H1 (cell line): ENCODE results near the gene SMAD6. TPM values are rescaled to one million over a fixed set of nuclear protein-coding genes. Genes with fewer than 3 reads are reported as not detected.

Experiments used
- CTCF ChIA-PET: fragments of 300-600 bp; sonication (Branson Sonifier 250); formaldehyde crosslinking; loops from one replicate; lab custom pipeline; 2021; ENCODE audit not compliant: partially characterized antibody; lab: Charles Lee
- POLR2A ChIA-PET: fragments of 300-600 bp; sonication (Branson Sonifier 250); formaldehyde crosslinking; loops from one replicate; lab custom pipeline; 2021; ENCODE audit warnings: inconsistent platforms; ENCODE audit not compliant: partially characterized antibody; lab: Charles Lee
- DNase-seq, 2 experiments: peaks; one replicate each; pipeline versions ENCODE4 v3.0.0 to v3.0.0-alpha.2; 2010 to 2022; ENCODE audit warnings: low spot score in 2 of 2, low read depth in 1 of 2, mixed read lengths in 1 of 2
- FAIRE-seq: peaks from 2 replicates; lab custom pipeline; 2011; peaks lifted over from hg19 to GRCh38; lab: Jason Lieb, UNC
- H2AFZ ChIP-seq: 2 replicates; pipeline ENCODE4 v1.8.1; 2012; ENCODE audit warnings: low read length, inconsistent platforms
- H2AK5ac ChIP-seq: 2 replicates; pipeline ENCODE4 v1.6.1; 2013; ENCODE audit warnings: low read depth, low read length
- H2BK120ac ChIP-seq: replicated peaks from 2 replicates; pipeline ENCODE3; 2013; ENCODE audit warnings: low read depth, low read length, inconsistent platforms
- H2BK12ac ChIP-seq: 2 replicates; pipeline ENCODE4 v1.6.1; 2013; ENCODE audit warnings: low read depth, low read length
- H2BK15ac ChIP-seq: 2 replicates; pipeline ENCODE4 v1.6.1; 2013; ENCODE audit warnings: low read length
- H2BK20ac ChIP-seq: 2 replicates; pipeline ENCODE4 v1.6.1; 2013; ENCODE audit warnings: low read length
- H2BK5ac ChIP-seq: 2 replicates; pipeline ENCODE4 v1.6.1; 2013; ENCODE audit warnings: low read depth, low read length
- H3K14ac ChIP-seq: 2 replicates; pipeline ENCODE4 v1.6.1; 2013; ENCODE audit warnings: inconsistent platforms; ENCODE audit not compliant: insufficient read length
- H3K18ac ChIP-seq: 2 replicates; pipeline ENCODE4 v1.6.1; 2013; ENCODE audit warnings: low read length; ENCODE audit errors: extremely low read depth
- H3K23ac ChIP-seq: 2 replicates; pipeline ENCODE4 v1.6.1; 2013; ENCODE audit warnings: inconsistent platforms; ENCODE audit not compliant: insufficient read length
- H3K23me2 ChIP-seq: 2 replicates; pipeline ENCODE4 v1.6.1; 2013; ENCODE audit warnings: low read depth, low read length
- H3K27ac ChIP-seq: 2 replicates; pipeline ENCODE4 v1.6.1; 2011; ENCODE audit warnings: low read depth, low read length, inconsistent platforms
- H3K27me3 ChIP-seq, 4 experiments: replicated peaks in 1 of 4; 1 replicate in 1 of 4; 2 replicates in 3 of 4; pipeline versions ENCODE4 v1.6.1 to v1.8.1; 2011 to 2013; ENCODE audit warnings: low read length in 3 of 4, mild to moderate bottlenecking in 3 of 4, inconsistent platforms in 2 of 4, mixed read lengths in 2 of 4, moderate library complexity in 1 of 4; ENCODE audit not compliant: control insufficient read depth in 3 of 4, insufficient read depth in 3 of 4; ENCODE audit errors: extremely low read depth in 1 of 4
- H3K36me3 ChIP-seq, 4 experiments: 2 replicates each; pipeline versions ENCODE4 v1.6.1 to v1.8.1; 2011 to 2013; ENCODE audit warnings: mild to moderate bottlenecking in 4 of 4, low read length in 3 of 4, moderate library complexity in 2 of 4, control low read depth in 1 of 4, inconsistent platforms in 1 of 4; ENCODE audit not compliant: insufficient read depth in 4 of 4, control insufficient read depth in 2 of 4
- H3K4ac ChIP-seq: replicated peaks from 2 replicates; pipeline ENCODE3; 2013; ENCODE audit warnings: low read length, low read depth, mixed read lengths, inconsistent platforms; ENCODE audit not compliant: insufficient read length
- H3K4me1 ChIP-seq, 4 experiments: replicated peaks in 1 of 4; 1 replicate in 1 of 4; 2 replicates in 3 of 4; pipeline versions ENCODE4 v1.6.1 to v1.8.1; 2011 to 2013; ENCODE audit warnings: low read length in 3 of 4, inconsistent platforms in 2 of 4, mixed read lengths in 1 of 4; ENCODE audit not compliant: insufficient read depth in 4 of 4, control insufficient read depth in 3 of 4
- H3K4me2 ChIP-seq, 2 experiments: 2 replicates each; pipeline versions ENCODE4 v1.6.1 to v1.8.1; 2011 to 2013; ENCODE audit warnings: low read depth in 2 of 2, low read length in 2 of 2, control low read depth in 1 of 2, inconsistent platforms in 1 of 2, mild to moderate bottlenecking in 1 of 2; ENCODE audit not compliant: insufficient read depth in 1 of 2
- H3K4me3 ChIP-seq, 4 experiments: fragments of 200-600, 300-600 bp in 1 of 4; sonication (generic), shearing (Covaris generic), sonication (Bioruptor Twin) in 1 of 4; 2 replicates each; pipeline versions ENCODE4 v1.5.1 to v1.8.1; 2011 to 2016; ENCODE audit warnings: low read length in 4 of 4, low read depth in 3 of 4, control low read depth in 2 of 4, inconsistent platforms in 2 of 4, mild to moderate bottlenecking in 2 of 4, mixed read lengths in 1 of 4, moderate library complexity in 1 of 4; ENCODE audit not compliant: insufficient read depth in 2 of 4; ENCODE audit errors: extremely low read depth in 1 of 4
- H3K56ac ChIP-seq: replicated peaks from 2 replicates; pipeline ENCODE3; 2013; ENCODE audit warnings: low read depth, mild to moderate bottlenecking, mixed read lengths, low read length, inconsistent platforms; ENCODE audit not compliant: insufficient read length
- H3K79me1 ChIP-seq: 2 replicates; pipeline ENCODE4 v1.6.1; 2013; ENCODE audit warnings: low read depth, low read length, control low read depth
- H3K79me2 ChIP-seq, 2 experiments: 2 replicates each; pipeline versions ENCODE4 v1.6.1 to v1.8.1; 2012 to 2013; ENCODE audit warnings: low read length in 2 of 2, mild to moderate bottlenecking in 2 of 2, inconsistent platforms in 1 of 2; ENCODE audit not compliant: insufficient read depth in 2 of 2, control insufficient read depth in 1 of 2
- H3K9ac ChIP-seq, 4 experiments: replicated peaks in 1 of 4; 1 replicate in 1 of 4; 2 replicates in 3 of 4; pipeline versions ENCODE4 v1.6.1 to v1.8.1; 2011 to 2013; ENCODE audit warnings: low read depth in 3 of 4, low read length in 3 of 4, control low read depth in 2 of 4, mild to moderate bottlenecking in 2 of 4, moderate library complexity in 2 of 4, inconsistent platforms in 1 of 4; ENCODE audit errors: extremely low read depth in 1 of 4
- H3K9me3 ChIP-seq, 2 experiments: 2 replicates each; pipeline versions ENCODE4 v1.6.1 to v1.8.1; 2012 to 2013; ENCODE audit warnings: mild to moderate bottlenecking in 2 of 2, moderate library complexity in 2 of 2, control low read depth in 1 of 2, inconsistent platforms in 1 of 2, low read depth in 1 of 2, low read length in 1 of 2, mixed read lengths in 1 of 2; ENCODE audit not compliant: insufficient read depth in 2 of 2
- H4K20me1 ChIP-seq, 2 experiments: replicated peaks in 1 of 2; 2 replicates each; pipeline versions ENCODE3 to v1.8.1; 2011 to 2013; ENCODE audit warnings: inconsistent platforms in 2 of 2, low read length in 2 of 2, mild to moderate bottlenecking in 1 of 2; ENCODE audit not compliant: insufficient read depth in 2 of 2, control insufficient read depth in 1 of 2
- H4K5ac ChIP-seq: 2 replicates; pipeline ENCODE4 v1.6.1; 2013; ENCODE audit warnings: low read length, low read depth, mixed read lengths, inconsistent platforms; ENCODE audit not compliant: insufficient read length
- H4K8ac ChIP-seq: 2 replicates; pipeline ENCODE4 v1.8.0; 2013; ENCODE audit warnings: mild to moderate bottlenecking, moderate library complexity, low read length, inconsistent platforms; ENCODE audit not compliant: insufficient read depth; ENCODE audit errors: extremely low read depth
- H4K91ac ChIP-seq: replicated peaks from 2 replicates; pipeline ENCODE3; 2013; ENCODE audit warnings: low read length, mixed read lengths, inconsistent platforms; ENCODE audit not compliant: insufficient read length
- JUND ChIP-seq: IDR thresholded peaks from 2 replicates; pipeline ENCODE4 v1.6.1; 2011; ENCODE audit warnings: mild to moderate bottlenecking, improper control_type of control experiment, low read length
- NRF1 ChIP-seq: IDR thresholded peaks from 2 replicates; pipeline ENCODE4 v1.6.1; 2011; ENCODE audit warnings: mild to moderate bottlenecking, low read depth, low read length, improper control_type of control experiment
- PHF8 ChIP-seq: fragments of 200-600 bp; sonication (generic); conservative IDR thresholded peaks from 2 replicates; pipeline ENCODE4 v1.7.1; 2012; ENCODE audit warnings: low read depth, mild to moderate bottlenecking, inconsistent platforms, low read length, moderate library complexity
- SP4 ChIP-seq: IDR thresholded peaks from 2 replicates; pipeline ENCODE4 v1.6.1; 2012; ENCODE audit warnings: low read length, inconsistent platforms
- SUZ12 ChIP-seq: fragments of 200-600 bp; sonication (generic); IDR thresholded peaks from 2 replicates; pipeline ENCODE4 v1.6.1; 2012; ENCODE audit warnings: mild to moderate bottlenecking, inconsistent platforms, low read length, moderate library complexity, mixed read lengths
- TAF1 ChIP-seq: IDR thresholded peaks from 2 replicates; pipeline ENCODE4 v1.6.1; 2011; ENCODE audit warnings: mild to moderate bottlenecking, low read depth, low read length
- WGBS, 2 experiments: shearing (Covaris generic) in 1 of 2; methylation state at CpG; one replicate each; pipeline versions ENCODE4 v1.1.6 to v1.1.7; 2013 to 2015; ENCODE audit warnings: low lambda C conversion rate in 2 of 2, mixed read lengths in 2 of 2, inconsistent platforms in 1 of 2, low coverage in 1 of 2, missing lambda C conversion rate in 1 of 2; ENCODE audit not compliant: insufficient replicate concordance in 2 of 2, insufficient coverage in 1 of 2, insufficient read length in 1 of 2; ENCODE audit errors: extremely low coverage in 1 of 2, missing lambda C conversion rate in 1 of 2; 5-methylcytosine and 5-hydroxymethylcytosine counted together
- polyA plus RNA-seq, 7 experiments: library from polyadenylated mRNA; depleted of rRNA in 3 of 7; stranded (reverse) in 5 of 7; unstranded in 2 of 7; fragments of >200 nt in 5 of 7; fragments of 200-250 nt in 2 of 7; gene quantifications; 1 replicate in 5 of 7; 2 replicates in 1 of 7; 4 replicates in 1 of 7; pipeline versions ENCODE4 v1.2.1 to v1.2.3, GENCODE V29; 2011 to 2013; ENCODE audit warnings: missing spikeins in 2 of 7, mixed read lengths in 2 of 7
- total RNA-seq: library from RNA; stranded (reverse); fragmentation: NEBNext Ultra II Directional; extraction: Animal tissue kit (Norgen Biotek cat#: 25700); gene quantifications from 2 replicates; pipeline ENCODE4 v1.2.1, GENCODE V29; 2021

Gene SMAD6
- total and polyA plus RNA-seq, 2 of the 8 experiments (the other 6 are each of a cell fraction or from before 2014, with no cell fraction given), result 1.8 to 7.0 TPM

DNA sequence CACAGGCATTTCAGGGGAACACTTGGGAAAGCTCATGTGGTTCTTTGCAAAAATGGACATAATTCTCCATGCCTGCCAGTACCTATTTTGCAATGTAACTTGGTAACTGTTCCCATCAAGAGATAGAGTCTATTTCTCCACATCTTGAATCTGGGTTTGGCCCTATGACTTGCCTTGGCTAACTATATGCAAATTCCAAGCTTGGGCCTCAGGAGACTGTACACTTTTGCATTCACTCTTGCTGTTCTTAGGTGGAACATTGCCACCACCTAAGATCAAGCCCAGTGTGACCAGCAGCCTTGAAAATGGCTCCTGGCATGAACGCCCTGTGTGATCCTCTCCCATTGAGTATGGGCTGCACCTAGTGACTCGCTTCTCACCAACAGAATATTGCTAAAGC is 19.8 kb upstream of the SMAD6 start:
- Histone ChIP-seq H3K14ac (no peak overlapping the region), H3K36me3 (no peaks in the 10 kb centered on the region), H2BK12ac (no peak overlapping the region), H4K20me1 (no peaks in the 10 kb centered on the region), H2AFZ (no peak overlapping the region), H2BK120ac (no peak overlapping the region), H3K23me2 (no peaks in the 10 kb centered on the region), H3K4me1 (peaks cover 6 to 10% (median 9%) of the 10 kb centered on the region in 4 experiments), H3K9ac (no peak overlapping the region), H2BK15ac (no peak overlapping the region), H3K79me2 (no peaks in the 10 kb centered on the region), H3K79me1 (no peaks in the 10 kb centered on the region), H3K27me3 (no peaks in the 10 kb centered on the region; a peak in 1 of 7 replicates), H2BK20ac (no peak overlapping the region), H4K5ac (no peak overlapping the region), H3K4ac (no peak overlapping the region), H2BK5ac (no peak overlapping the region), H3K9me3 (peaks cover 3 to 7% of the 10 kb centered on the region in 2 experiments; a peak in 1 of 4 replicates), H3K56ac (no peak overlapping the region), H3K4me3 (no peak overlapping the region), H2AK5ac (0 out of 2 replicates have a peak overlapping the region, but pooled peaks have one; percentile 30), H3K23ac (no peak overlapping the region), H3K4me2 (no peak overlapping the region), H3K27ac (no peak overlapping the region), H4K91ac (no peak overlapping the region), H4K8ac (no peak overlapping the region; the same call in 1 of the 2 replicates), H3K18ac (no peak overlapping the region)
- FAIRE-seq, result no peak
- TF ChIP-seq TAF1 (no peak), SP4 (no peak), NRF1 (no peak), SUZ12 (no peak), PHF8 (no peak), JUND (no peak)
- no peak for DNase-seq
- WGBS, 2 experiments, result 93% methylated on average over 2 of the region's 2 CpGs; no CpG with 5 or more reads in 1 of the 2 experiments
- CTCF ChIA-PET, result interaction anchor here (1.2 to 6.8 kb wide), 2 partner anchors 16 to 169 kb away, joined by 4 to 88 read pairs; no protein-coding TSS in a partner anchor
- POLR2A ChIA-PET, result interaction anchor here (0.7 to 0.8 kb wide), 2 partner anchors 11 to 28 kb away, joined by 3 to 4 read pairs; no protein-coding TSS in a partner anchor
